Activated naive CD4-positive, alpha-beta T cell treated with anti-CD3 and anti-CD28 coated beads, Interleukin-2, amount 50 U/mL, for 24 hours (primary cell): ENCODE measurements around the gene PBLD.

Experiments
- H3K27ac Mint-ChIP-seq: one replicate; pipeline ENCODE4 v1.8.0; 2021; ENCODE audit warnings: mild to moderate bottlenecking, mixed read lengths
- H3K27me3 Mint-ChIP-seq: one replicate; pipeline ENCODE4 v1.8.0; 2021; ENCODE audit warnings: mixed read lengths
- H3K36me3 Mint-ChIP-seq: one replicate; pipeline ENCODE4 v1.8.0; 2021; ENCODE audit warnings: mixed read lengths
- H3K4me1 Mint-ChIP-seq: one replicate; pipeline ENCODE4 v1.8.0; 2021; ENCODE audit warnings: mixed read lengths
- H3K4me3 Mint-ChIP-seq: one replicate; pipeline ENCODE4 v1.8.0; 2021; ENCODE audit warnings: mild to moderate bottlenecking, mixed read lengths
- H3K9me3 Mint-ChIP-seq: one replicate; pipeline ENCODE4 v1.8.0; 2021; ENCODE audit warnings: mixed read lengths

The PBLD gene

GRCh38 chr10:68332259-68333057, at the start of gene PBLD:
TSS of gene PBLD (minus strand) at chr10:68332928. CDS start at chr10:68306844, 26,084 bp downstream.
- Mint-ChIP-seq H3K36me3 (peaks cover 19% of the 10 kb centered on the region), H3K4me1 (peaks cover 60% of the 10 kb centered on the region), H3K9me3 (no peaks in the 10 kb centered on the region), H3K27me3 (no peaks in the 10 kb centered on the region), H3K27ac (peak within 1 kb of the TSS; percentile 100), H3K4me3 (peak within 1 kb of the TSS; percentile 100)

GRCh38 chr10:68371604-68372003, 38.9 kb upstream of the PBLD start:
- Mint-ChIP-seq H3K27ac (no peak overlapping the region), H3K36me3 (peaks cover 26% of the 10 kb centered on the region), H3K9me3 (peaks cover 4% of the 10 kb centered on the region), H3K4me1 (no peaks in the 10 kb centered on the region), H3K4me3 (no peak overlapping the region), H3K27me3 (no peaks in the 10 kb centered on the region)

GRCh38 chr10:68367121-68367520, 34.4 kb upstream of the PBLD start:
- no peaks in the 10 kb centered on the region for H3K27me3 Mint-ChIP-seq
- H3K9me3 Mint-ChIP-seq: no peaks in the 10 kb centered on the region
- H3K36me3 Mint-ChIP-seq: peaks cover 14% of the 10 kb centered on the region
- H3K4me3 Mint-ChIP-seq: no peak overlapping the region
- H3K4me1 Mint-ChIP-seq: no peaks in the 10 kb centered on the region
- no peak overlapping the region for H3K27ac Mint-ChIP-seq

- Mint-ChIP-seq H3K9me3 (no peaks in the 10 kb centered on the region), H3K27ac (no peak overlapping the region), H3K4me3 (no peak overlapping the region), H3K27me3 (no peaks in the 10 kb centered on the region), H3K4me1 (no peaks in the 10 kb centered on the region), H3K36me3 (peaks cover 10% of the 10 kb centered on the region)
These were observed 33.9 kb upstream of the PBLD start for GRCh38 chr10:68366600-68366999.

- no peaks in the 10 kb centered on the region for H3K9me3 Mint-ChIP-seq
- no peak overlapping the region for H3K4me3 Mint-ChIP-seq
- H3K4me1 Mint-ChIP-seq: no peaks in the 10 kb centered on the region
- no peak overlapping the region for H3K27ac Mint-ChIP-seq
- peaks cover 6% of the 10 kb centered on the region for H3K36me3 Mint-ChIP-seq
- no peaks in the 10 kb centered on the region for H3K27me3 Mint-ChIP-seq
These were observed 32.9 kb upstream of the PBLD start for GRCh38 chr10:68365611-68366010.

- Mint-ChIP-seq H3K4me1 (no peaks in the 10 kb centered on the region), H3K27ac (no peak overlapping the region), H3K4me3 (no peak overlapping the region), H3K9me3 (no peaks in the 10 kb centered on the region), H3K36me3 (peaks cover 3% of the 10 kb centered on the region), H3K27me3 (no peaks in the 10 kb centered on the region)
These were observed 31.6 kb upstream of the PBLD start for GRCh38 chr10:68364101-68364886.

GRCh38 chr10:68362590-68362989, 29.9 kb upstream of the PBLD start:
- Mint-ChIP-seq H3K9me3 (no peaks in the 10 kb centered on the region), H3K27me3 (no peaks in the 10 kb centered on the region), H3K4me1 (no peaks in the 10 kb centered on the region), H3K27ac (peak overlapping the region; percentile 17), H3K4me3 (no peak overlapping the region), H3K36me3 (peaks cover 3% of the 10 kb centered on the region)

- no peaks in the 10 kb centered on the region for H3K27me3 Mint-ChIP-seq
- H3K36me3 Mint-ChIP-seq: peaks cover 3% of the 10 kb centered on the region
- no peak overlapping the region for H3K27ac Mint-ChIP-seq
- H3K4me3 Mint-ChIP-seq: no peak overlapping the region
- no peaks in the 10 kb centered on the region for H3K9me3 Mint-ChIP-seq
- no peaks in the 10 kb centered on the region for H3K4me1 Mint-ChIP-seq
These were observed 26.5 kb upstream of the PBLD start for GRCh38 chr10:68359189-68359588.

GRCh38 chr10:68353537-68353936, 20.8 kb upstream of the PBLD start:
- Mint-ChIP-seq H3K9me3 (no peaks in the 10 kb centered on the region), H3K4me3 (no peak overlapping the region), H3K27ac (no peak overlapping the region)

GRCh38 chr10:68348265-68348741, 15.6 kb upstream of the PBLD start:
- Mint-ChIP-seq H3K4me1 (peaks cover 14% of the 10 kb centered on the region), H3K27ac (peak overlapping the region; percentile 74), H3K4me3 (no peak overlapping the region), H3K36me3 (peaks cover 12% of the 10 kb centered on the region), H3K27me3 (no peaks in the 10 kb centered on the region), H3K9me3 (no peaks in the 10 kb centered on the region)

More at GRCh38 chr10:68353537-68353936, 20.8 kb upstream of the PBLD start:
- H3K36me3 Mint-ChIP-seq: peaks cover 8% of the 10 kb centered on the region
- peaks cover 5% of the 10 kb centered on the region for H3K4me1 Mint-ChIP-seq
- H3K27me3 Mint-ChIP-seq: no peaks in the 10 kb centered on the region

- Mint-ChIP-seq H3K9me3 (no peaks in the 10 kb centered on the region), H3K4me3 (no peak overlapping the region), H3K27ac (peak overlapping the region; percentile 82), H3K27me3 (no peaks in the 10 kb centered on the region), H3K4me1 (peaks cover 20% of the 10 kb centered on the region), H3K36me3 (peaks cover 15% of the 10 kb centered on the region)
These were observed 14.0 kb upstream of the PBLD start for GRCh38 chr10:68346774-68347173.

GRCh38 chr10:68345621-68346020, 12.9 kb upstream of the PBLD start:
- Mint-ChIP-seq H3K4me3 (no peak overlapping the region), H3K36me3 (peaks cover 21% of the 10 kb centered on the region), H3K27ac (peak overlapping the region; percentile 37), H3K27me3 (no peaks in the 10 kb centered on the region), H3K9me3 (no peaks in the 10 kb centered on the region), H3K4me1 (peaks cover 26% of the 10 kb centered on the region)

GRCh38 chr10:68342909-68343516, 10.3 kb upstream of the PBLD start:
- Mint-ChIP-seq H3K27ac (peak overlapping the region; percentile 38), H3K4me3 (no peak overlapping the region), H3K9me3 (no peaks in the 10 kb centered on the region), H3K27me3 (no peaks in the 10 kb centered on the region), H3K4me1 (peaks cover 36% of the 10 kb centered on the region), H3K36me3 (peaks cover 23% of the 10 kb centered on the region)

- Mint-ChIP-seq H3K9me3 (no peaks in the 10 kb centered on the region), H3K27me3 (no peaks in the 10 kb centered on the region), H3K4me3 (no peak overlapping the region), H3K4me1 (peaks cover 55% of the 10 kb centered on the region), H3K36me3 (peaks cover 31% of the 10 kb centered on the region), H3K27ac (peak overlapping the region; percentile 62)
These were observed 7.8 kb upstream of the PBLD start for GRCh38 chr10:68340358-68341080.

- Mint-ChIP-seq H3K4me3 (peak overlapping the region; percentile 85), H3K4me1 (peaks cover 61% of the 10 kb centered on the region), H3K9me3 (no peaks in the 10 kb centered on the region), H3K27me3 (no peaks in the 10 kb centered on the region), H3K36me3 (peaks cover 34% of the 10 kb centered on the region), H3K27ac (peak overlapping the region; percentile 92)
These were observed 4.1 kb upstream of the PBLD start for GRCh38 chr10:68336754-68337351.
